Measurements from ENCODE around the gene ZBTB37.

GRCh38 chr1:173860065-173860464 is 8.1 kb upstream of the ZBTB37 start:
- no peak for TF ChIP-seq POLR2A (IDR thresholded peaks at IDR 0.05)
- no peak for TF ChIP-seq CTCF (IDR thresholded peaks at IDR 0.05)

All from gastroesophageal sphincter (tissue), 3 donors.